Smooth muscle cell (in vitro differentiated cells): Measurements from ENCODE around the gene METAP1. TPM values are rescaled to one million over a fixed set of nuclear protein-coding genes. Genes with fewer than 3 reads are reported as not detected.

ENCODE experiments used
- DNase-seq: peaks from one replicate; lab custom pipeline; 2025; ENCODE audit not compliant: unreplicated experiment; lab: John Stamatoyannopoulos, UW
- H2AFZ ChIP-seq: fragments of 200-600 bp; sonication (generic); 2 replicates; pipeline ENCODE4 v1.6.0; 2016; ENCODE audit warnings: antibody characterized with exemption, low read depth, mild to moderate bottlenecking
- H3F3A ChIP-seq: fragments of 200-600 bp; sonication (generic); 2 replicates; pipeline ENCODE4 v1.6.0; 2017; ENCODE audit warnings: antibody characterized with exemption, low read depth
- H3K27ac ChIP-seq: fragments of 200-600 bp; sonication (generic); 2 replicates; pipeline ENCODE4 v1.5.1; 2016; ENCODE audit warnings: low read depth, mild to moderate bottlenecking
- H3K27me3 ChIP-seq: fragments of 200-600 bp; sonication (generic); 2 replicates; pipeline ENCODE4 v1.6.1; 2016; ENCODE audit warnings: low read depth, mild to moderate bottlenecking
- H3K36me3 ChIP-seq: fragments of 200-600 bp; sonication (generic); 2 replicates; pipeline ENCODE4 v1.5.1; 2016; ENCODE audit warnings: low read depth
- H3K4me1 ChIP-seq: fragments of 200-600 bp; sonication (generic); 2 replicates; pipeline ENCODE4 v1.5.1; 2016; ENCODE audit warnings: low read depth
- H3K4me2 ChIP-seq: fragments of 200-600 bp; sonication (generic); 2 replicates; pipeline ENCODE4 v1.6.0; 2016; ENCODE audit warnings: mild to moderate bottlenecking
- H3K4me3 ChIP-seq: fragments of 200-600 bp; sonication (generic); 2 replicates; pipeline ENCODE4 v1.5.1; 2016; ENCODE audit warnings: mild to moderate bottlenecking
- H3K79me2 ChIP-seq: fragments of 200-600 bp; sonication (generic); 2 replicates; pipeline ENCODE4 v1.6.0; 2016; ENCODE audit warnings: low read depth, mild to moderate bottlenecking
- H3K9ac ChIP-seq: fragments of 200-600 bp; sonication (generic); 2 replicates; pipeline ENCODE4 v1.6.0; 2016; ENCODE audit warnings: low read depth
- H3K9me3 ChIP-seq: fragments of 200-600 bp; sonication (generic); replicated peaks from 2 replicates; pipeline ENCODE4 v1.5.1; 2016; ENCODE audit warnings: low read depth
- H4K20me1 ChIP-seq: fragments of 200-600 bp; sonication (generic); 2 replicates; pipeline ENCODE4 v1.6.0; 2016; ENCODE audit warnings: low read depth
- CTCF ChIP-seq: fragments of 200-600 bp; sonication (generic); IDR thresholded peaks from 2 replicates; pipeline ENCODE4 v1.5.1; 2017; ENCODE audit warnings: borderline replicate concordance, mild to moderate bottlenecking, antibody characterized with exemption; ENCODE audit not compliant: insufficient read depth, poor library complexity, severe bottlenecking
- WGBS: methylation state at CpG from one replicate; pipeline ENCODE4 v1.1.7; 2016; ENCODE audit warnings: low lambda C conversion rate; 5-methylcytosine and 5-hydroxymethylcytosine counted together
- polyA plus RNA-seq: library from polyadenylated mRNA; unstranded; fragments of >200 nt; fragmentation: Nextera tagmentation; extraction: Ambion mirVana; gene quantifications from 2 replicates; pipeline ENCODE4 v1.2.1, GENCODE V29; 2016
- total RNA-seq: library from RNA; depleted of rRNA; stranded (reverse); fragments of >200 nt; gene quantifications from 2 replicates; pipeline ENCODE4 v1.2.3, GENCODE V29; 2014

METAP1 gene
- total and polyA plus RNA-seq, 2 experiments from 2014 or later: 19.1 to 73.3 TPM

DNA sequence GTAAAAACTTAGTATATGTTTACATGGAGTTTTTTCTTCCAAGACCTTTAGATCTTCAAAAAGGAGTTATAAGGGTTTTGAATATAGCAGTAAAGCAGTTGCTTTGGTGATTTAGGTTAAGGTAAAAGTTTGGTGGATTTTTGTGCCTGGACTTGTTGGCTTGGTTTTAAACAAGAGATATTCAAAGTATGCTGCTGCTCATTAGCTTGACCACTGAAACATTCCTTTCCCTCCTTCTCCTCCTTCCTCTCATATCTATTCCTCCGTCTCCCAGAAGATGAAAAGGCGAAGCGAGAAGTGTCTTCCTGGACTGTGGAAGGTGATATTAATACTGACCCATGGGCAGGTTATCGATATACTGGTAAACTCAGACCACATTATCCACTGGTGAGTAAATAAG is 38.4 kb downstream of the METAP1 start:
- Histone ChIP-seq H3K9ac (no peak overlapping the region), H3K27me3 (no peaks in the 10 kb centered on the region), H3F3A (no peaks in the 10 kb centered on the region), H3K9me3 (peaks cover 6% of the 10 kb centered on the region), H3K36me3 (peaks cover 24% of the 10 kb centered on the region), H3K4me3 (no peak overlapping the region), H3K4me1 (peaks cover 6% of the 10 kb centered on the region), H3K4me2 (peak overlapping the region; percentile 7), H2AFZ (no peak overlapping the region), H3K79me2 (peaks cover 78% of the 10 kb centered on the region), H4K20me1 (no peaks in the 10 kb centered on the region), H3K27ac (peak overlapping the region; percentile 58)
- no peak for TF ChIP-seq CTCF
- WGBS: 55% methylated on average over 4 of the region's 4 CpGs
- DNase-seq: no peak

GRCh38 chr4:99038213-99038612 is 42.7 kb downstream of the METAP1 start:
- Histone ChIP-seq H3K4me2 (no peak overlapping the region), H3F3A (no peaks in the 10 kb centered on the region), H3K27me3 (no peaks in the 10 kb centered on the region), H3K27ac (no peak overlapping the region), H3K79me2 (peaks cover 46% of the 10 kb centered on the region), H3K36me3 (peaks cover 24% of the 10 kb centered on the region), H3K4me1 (peaks cover 6% of the 10 kb centered on the region), H4K20me1 (no peaks in the 10 kb centered on the region), H3K4me3 (no peak overlapping the region), H3K9me3 (peaks cover 6% of the 10 kb centered on the region), H3K9ac (no peak overlapping the region), H2AFZ (no peak overlapping the region)
- no peak for DNase-seq
- WGBS: 95% methylated on average over 1 of the region's 1 CpG
- no peak for TF ChIP-seq CTCF

DNA sequence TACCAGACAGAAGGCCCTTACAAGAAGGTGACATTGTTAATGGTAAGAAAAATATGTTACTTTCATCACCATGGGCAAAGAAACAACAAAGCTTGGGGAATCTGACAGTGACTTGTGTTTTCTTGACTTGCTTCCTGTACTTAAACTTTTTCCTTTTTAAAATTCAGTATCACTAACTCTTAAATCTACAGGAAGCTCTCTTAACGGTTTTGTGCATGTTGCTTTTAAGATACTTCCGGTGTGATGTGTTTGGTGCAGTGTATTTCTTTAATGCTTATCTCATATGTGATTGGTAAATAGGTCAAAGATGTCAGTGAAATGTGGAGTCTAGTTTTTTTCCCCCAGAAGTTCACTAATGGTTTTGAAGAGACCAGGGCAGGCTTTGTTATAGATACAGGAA is 47.8 kb downstream of the METAP1 start:
- Histone ChIP-seq H3K27me3 (no peaks in the 10 kb centered on the region), H3K4me1 (no peaks in the 10 kb centered on the region), H3K4me3 (no peak overlapping the region), H3K79me2 (peaks cover 9% of the 10 kb centered on the region), H4K20me1 (no peaks in the 10 kb centered on the region), H2AFZ (no peak overlapping the region), H3F3A (no peaks in the 10 kb centered on the region), H3K9me3 (peaks cover 6% of the 10 kb centered on the region), H3K9ac (no peak overlapping the region), H3K27ac (no peak overlapping the region), H3K36me3 (peaks cover 6% of the 10 kb centered on the region), H3K4me2 (no peak overlapping the region)
- 52% methylated on average over 2 of the region's 2 CpGs for WGBS
- DNase-seq: no peak
- no peak for TF ChIP-seq CTCF

GRCh38 chr4:99047710-99048109 is 52.2 kb downstream of the METAP1 start:
- Histone ChIP-seq H3K36me3 (no peaks in the 10 kb centered on the region), H3K9me3 (no peaks in the 10 kb centered on the region), H3K4me3 (no peak overlapping the region), H3K4me2 (no peak overlapping the region), H3F3A (no peaks in the 10 kb centered on the region), H3K27me3 (no peaks in the 10 kb centered on the region), H3K9ac (no peak overlapping the region), H4K20me1 (no peaks in the 10 kb centered on the region), H3K79me2 (no peaks in the 10 kb centered on the region), H3K27ac (no peak overlapping the region), H3K4me1 (no peaks in the 10 kb centered on the region), H2AFZ (no peak overlapping the region)
- 73% methylated on average over 2 of the region's 2 CpGs for WGBS
- TF ChIP-seq CTCF: no peak
- no peak for DNase-seq
